A673 (cell line): Measurements from ENCODE around the gene TMEM273. TPM values are rescaled to one million over a fixed set of nuclear protein-coding genes. Genes with fewer than 3 reads are reported as not detected.

ENCODE experiments used
- BruUV-seq: library from RNA; stranded (reverse); fragments of 400-500 nt; replicated peaks from 2 replicates; lab custom pipeline; 2021; lab: Mats Ljungman, UMichigan
- CTCF ChIA-PET: fragments of 300-600 bp; sonication (Branson Sonifier 250); formaldehyde crosslinking; loops from one replicate; lab custom pipeline; 2022; ENCODE audit warnings: antibody characterized with exemption; lab: Charles Lee
- POLR2A ChIA-PET: fragments of 300-600 bp; sonication (Branson Sonifier 250); formaldehyde crosslinking; loops from one replicate; lab custom pipeline; 2022; ENCODE audit warnings: antibody characterized with exemption; ENCODE audit not compliant: low non-redundant PET; lab: Charles Lee
- DNase-seq: peaks from one replicate; pipeline ENCODE4 v3.0.0-alpha.2; 2015; ENCODE audit warnings: low spot score
- H3K27ac ChIP-seq: fragments of 200-600 bp; sonication (generic); 2 replicates; pipeline ENCODE4 v1.5.1; 2016; ENCODE audit warnings: mixed run types, low read depth, mild to moderate bottlenecking, mixed read lengths, antibody characterized with exemption, low read length; ENCODE audit not compliant: poor library complexity, severe bottlenecking
- H3K27me3 ChIP-seq: fragments of 200-600 bp; sonication (generic); replicated peaks from 2 replicates; pipeline ENCODE4 v1.6.1; 2017; ENCODE audit warnings: mixed run types, low read depth, mild to moderate bottlenecking, mixed read lengths, antibody characterized with exemption, low read length; ENCODE audit not compliant: insufficient read depth, poor library complexity
- H3K36me3 ChIP-seq: fragments of 200-600 bp; sonication (generic); 2 replicates; pipeline ENCODE4 v1.6.1; 2016; ENCODE audit warnings: mixed run types, mild to moderate bottlenecking, mixed read lengths, antibody characterized with exemption, low read length; ENCODE audit not compliant: insufficient read depth, poor library complexity, severe bottlenecking
- H3K4me1 ChIP-seq: fragments of 200-600 bp; sonication (generic); 2 replicates; pipeline ENCODE4 v1.6.1; 2017; ENCODE audit warnings: mixed run types, mild to moderate bottlenecking, mixed read lengths, antibody characterized with exemption, low read length; ENCODE audit not compliant: insufficient read depth, poor library complexity, severe bottlenecking
- H3K4me3 ChIP-seq: fragments of 200-600 bp; sonication (generic); 2 replicates; pipeline ENCODE4 v1.5.1; 2016; ENCODE audit warnings: low read depth, mixed run types, mild to moderate bottlenecking, mixed read lengths, low read length; ENCODE audit not compliant: poor library complexity, severe bottlenecking
- H3K9me3 ChIP-seq: fragments of 200-600 bp; sonication (generic); 2 replicates; pipeline ENCODE4 v1.6.1; 2016; ENCODE audit warnings: mixed run types, low read depth, mild to moderate bottlenecking, mixed read lengths, antibody characterized with exemption, low read length; ENCODE audit not compliant: poor library complexity, severe bottlenecking
- CTCF ChIP-seq: fragments of 300-800, 200-600 bp; sonication (generic); conservative IDR thresholded peaks from 2 replicates; pipeline ENCODE4 v1.5.1; 2017; ENCODE audit warnings: low read depth, mild to moderate bottlenecking, antibody characterized with exemption, low read length, moderate library complexity, mixed read lengths
- EZH2 ChIP-seq: fragments of 200-600 bp; sonication (generic); IDR thresholded peaks from 2 replicates; pipeline ENCODE4 v1.6.1; 2017; ENCODE audit warnings: borderline replicate concordance, low read depth, mild to moderate bottlenecking, mixed read lengths, antibody characterized with exemption, low read length; ENCODE audit not compliant: poor library complexity, severe bottlenecking
- intact Hi-C: fragments of 100-400 bp; cut with micrococcal nuclease; formaldehyde crosslinking; loops from one replicate; pipeline ENCODE4 v1.10.0; 2022; ENCODE audit not compliant: unreplicated experiment
- total RNA-seq: library from RNA; stranded (reverse); gene quantifications from 2 replicates; pipeline ENCODE4 v1.2.3, GENCODE V29; 2021

TMEM273 gene
- total RNA-seq, 1 experiment from 2014 or later, result not detected

- intact Hi-C loops, result no loop called here
- no TSS peak for BruUV-seq
- TF ChIP-seq CTCF (no peak), EZH2 (no peak)
- H3K27ac ChIP-seq, result no peak overlapping the region
- H3K9me3 ChIP-seq, result no peaks in the 10 kb centered on the region
- no peak overlapping the region for H3K4me3 ChIP-seq
- ChIA-PET POLR2A (no interaction called here), CTCF (no interaction called here)
- H3K36me3 ChIP-seq, result no peaks in the 10 kb centered on the region
- H3K4me1 ChIP-seq, result no peaks in the 10 kb centered on the region
- H3K27me3 ChIP-seq, result peaks cover 22% of the 10 kb centered on the region
- DNase-seq, result no peak
Measured at GRCh38 chr10:49151025-49151445, 37.2 kb downstream of the TMEM273 start.

- no peak for DNase-seq
- Histone ChIP-seq H3K36me3 (no peaks in the 10 kb centered on the region), H3K27ac (no peak overlapping the region), H3K4me3 (no peak overlapping the region), H3K9me3 (no peaks in the 10 kb centered on the region), H3K27me3 (peaks cover 21% of the 10 kb centered on the region), H3K4me1 (no peaks in the 10 kb centered on the region)
- intact Hi-C loops, result no loop called here
- TF ChIP-seq EZH2 (no peak), CTCF (no peak)
- POLR2A ChIA-PET, result no interaction called here
- BruUV-seq, result no TSS peak
- CTCF ChIA-PET, result no interaction called here
Measured at GRCh38 chr10:49150426-49150825, 37.8 kb downstream of the TMEM273 start.

GRCh38 chr10:49149881-49150280, 38.3 kb downstream of the TMEM273 start:
- POLR2A ChIA-PET, result no interaction called here
- no TSS peak for BruUV-seq

More at GRCh38 chr10:49149881-49150280, 38.3 kb downstream of the TMEM273 start:
- no peaks in the 10 kb centered on the region for H3K9me3 ChIP-seq
- DNase-seq, result no peak
- no peak overlapping the region for H3K27ac ChIP-seq
- H3K36me3 ChIP-seq, result no peaks in the 10 kb centered on the region
- H3K27me3 ChIP-seq, result peaks cover 17% of the 10 kb centered on the region
- no peaks in the 10 kb centered on the region for H3K4me1 ChIP-seq
- CTCF ChIA-PET, result no interaction called here
- TF ChIP-seq CTCF (no peak), EZH2 (no peak)
- intact Hi-C loops, result no loop called here
- H3K4me3 ChIP-seq, result no peak overlapping the region
